ENCODE data around the gene PTPMT1.
"Not testable (repeated sequence)": the region's sequence is repeated elsewhere in the genome, so short reads cannot be mapped to it uniquely, and the experiment has no call there.

The PTPMT1 gene

GRCh38 chr11:47532597-47533213, 32.7 kb upstream of the PTPMT1 start:
- H3K4me1 ChIP-seq (ENCODE audit: control insufficient read depth, insufficient read depth, low read length) = peaks cover 7% of the 10 kb centered on the region
- no peak overlapping the region for H3K9ac ChIP-seq (ENCODE audit: low read length)
- H3K36me3 ChIP-seq (ENCODE audit: control insufficient read depth, insufficient read depth, low read length) = no peaks in the 10 kb centered on the region
- no peaks in the 10 kb centered on the region for H3K27me3 ChIP-seq (ENCODE audit: control insufficient read depth, insufficient read depth, low read length)
- H3K4me3 ChIP-seq (ENCODE audit: low read length) = no peak overlapping the region
- H3K9me3 ChIP-seq (ENCODE audit: control insufficient read depth, low read length) = no peaks in the 10 kb centered on the region

GRCh38 chr11:47533690-47534151, 31.7 kb upstream of the PTPMT1 start:
- Histone ChIP-seq H3K4me1 (ENCODE audit: control insufficient read depth, insufficient read depth, low read length) (peaks cover 7% of the 10 kb centered on the region), H3K9me3 (ENCODE audit: control insufficient read depth, low read length) (no peaks in the 10 kb centered on the region), H3K36me3 (ENCODE audit: control insufficient read depth, insufficient read depth, low read length) (no peaks in the 10 kb centered on the region), H3K27me3 (ENCODE audit: control insufficient read depth, insufficient read depth, low read length) (no peaks in the 10 kb centered on the region), H3K9ac (ENCODE audit: low read length) (no peak overlapping the region), H3K4me3 (ENCODE audit: low read length) (no peak overlapping the region)

GRCh38 chr11:47534704-47535251, 30.6 kb upstream of the PTPMT1 start:
- Histone ChIP-seq H3K9ac (ENCODE audit: low read length) (no peak overlapping the region), H3K4me1 (ENCODE audit: control insufficient read depth, insufficient read depth, low read length) (peaks cover 14% of the 10 kb centered on the region), H3K36me3 (ENCODE audit: control insufficient read depth, insufficient read depth, low read length) (no peaks in the 10 kb centered on the region), H3K27me3 (ENCODE audit: control insufficient read depth, insufficient read depth, low read length) (no peaks in the 10 kb centered on the region), H3K4me3 (ENCODE audit: low read length) (no peak overlapping the region), H3K9me3 (ENCODE audit: control insufficient read depth, low read length) (no peaks in the 10 kb centered on the region)

GRCh38 chr11:47536915-47537314, 28.5 kb upstream of the PTPMT1 start:
- Histone ChIP-seq H3K4me3 (ENCODE audit: low read length) (no peak overlapping the region), H3K36me3 (ENCODE audit: control insufficient read depth, insufficient read depth, low read length) (no peaks in the 10 kb centered on the region), H3K27me3 (ENCODE audit: control insufficient read depth, insufficient read depth, low read length) (no peaks in the 10 kb centered on the region), H3K4me1 (ENCODE audit: control insufficient read depth, insufficient read depth, low read length) (peaks cover 16% of the 10 kb centered on the region), H3K9me3 (ENCODE audit: control insufficient read depth, low read length) (no peaks in the 10 kb centered on the region), H3K9ac (ENCODE audit: low read length) (no peak overlapping the region)

- no peaks in the 10 kb centered on the region for H3K9me3 ChIP-seq (ENCODE audit: control insufficient read depth, low read length)
- H3K36me3 ChIP-seq (ENCODE audit: control insufficient read depth, insufficient read depth, low read length) = no peaks in the 10 kb centered on the region
- no peak overlapping the region for H3K4me3 ChIP-seq (ENCODE audit: low read length)
- H3K4me1 ChIP-seq (ENCODE audit: control insufficient read depth, insufficient read depth, low read length) = peaks cover 16% of the 10 kb centered on the region
- no peak overlapping the region for H3K9ac ChIP-seq (ENCODE audit: low read length)
- no peaks in the 10 kb centered on the region for H3K27me3 ChIP-seq (ENCODE audit: control insufficient read depth, insufficient read depth, low read length)
Measured at GRCh38 chr11:47538741-47539565, 26.4 kb upstream of the PTPMT1 start.

DNA sequence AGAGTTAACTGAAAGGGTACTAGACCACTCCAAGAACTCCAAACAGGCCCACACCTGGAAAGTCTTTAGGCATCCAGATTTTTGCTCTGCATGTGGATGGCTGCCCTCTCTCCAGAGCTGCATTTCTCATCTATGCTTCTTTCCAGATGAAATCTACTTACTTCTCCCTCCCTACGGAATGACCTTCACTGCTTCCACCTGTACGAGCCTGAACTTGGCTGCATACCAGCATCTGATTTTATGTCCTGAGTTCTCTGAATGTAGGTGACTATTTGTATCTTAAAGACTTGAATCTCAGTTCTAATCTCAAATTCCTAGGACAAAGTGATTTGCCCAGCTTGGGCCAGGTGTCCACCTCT, 25.7 kb upstream of the PTPMT1 start:
- peaks cover 16% of the 10 kb centered on the region for H3K4me1 ChIP-seq (ENCODE audit: control insufficient read depth, insufficient read depth, low read length)
- H3K9ac ChIP-seq (ENCODE audit: low read length) = no peak overlapping the region
- H3K36me3 ChIP-seq (ENCODE audit: control insufficient read depth, insufficient read depth, low read length) = no peaks in the 10 kb centered on the region
- H3K4me3 ChIP-seq (ENCODE audit: low read length) = no peak overlapping the region
- H3K9me3 ChIP-seq (ENCODE audit: control insufficient read depth, low read length) = no peaks in the 10 kb centered on the region
- no peaks in the 10 kb centered on the region for H3K27me3 ChIP-seq (ENCODE audit: control insufficient read depth, insufficient read depth, low read length)

DNA sequence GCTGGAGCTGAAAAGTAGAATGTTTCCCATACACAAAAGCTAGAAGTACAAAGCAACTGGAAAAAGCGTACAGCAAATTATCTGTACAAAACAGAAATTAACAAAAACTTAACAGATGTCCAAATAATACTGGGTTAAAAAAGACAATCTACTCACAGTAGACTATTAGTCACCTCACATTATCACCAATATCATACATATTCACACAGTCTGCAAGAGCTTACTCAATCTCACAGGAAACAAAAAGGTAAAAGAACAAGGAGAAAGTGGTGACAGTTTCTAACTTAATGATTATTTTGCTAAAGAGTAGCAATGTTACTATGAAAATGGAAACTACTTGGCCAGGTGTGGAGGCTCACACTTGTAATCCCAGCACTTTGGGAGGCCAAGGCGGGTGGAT, 24.3 kb upstream of the PTPMT1 start:
- Histone ChIP-seq H3K9ac (ENCODE audit: low read length) (no peak overlapping the region), H3K27me3 (ENCODE audit: control insufficient read depth, insufficient read depth, low read length) (no peaks in the 10 kb centered on the region), H3K36me3 (ENCODE audit: control insufficient read depth, insufficient read depth, low read length) (no peaks in the 10 kb centered on the region), H3K9me3 (ENCODE audit: control insufficient read depth, low read length) (no peaks in the 10 kb centered on the region), H3K4me1 (ENCODE audit: control insufficient read depth, insufficient read depth, low read length) (peaks cover 16% of the 10 kb centered on the region), H3K4me3 (ENCODE audit: low read length) (no peak overlapping the region)

GRCh38 chr11:47545298-47545697, 20.1 kb upstream of the PTPMT1 start:
- no peaks in the 10 kb centered on the region for H3K27me3 ChIP-seq (ENCODE audit: control insufficient read depth, insufficient read depth, low read length)
- no peaks in the 10 kb centered on the region for H3K36me3 ChIP-seq (ENCODE audit: control insufficient read depth, insufficient read depth, low read length)
- peaks cover 4% of the 10 kb centered on the region for H3K4me1 ChIP-seq (ENCODE audit: control insufficient read depth, insufficient read depth, low read length)
- H3K9ac ChIP-seq (ENCODE audit: low read length) = no peak overlapping the region
- H3K4me3 ChIP-seq (ENCODE audit: low read length) = no peak overlapping the region
- H3K9me3 ChIP-seq (ENCODE audit: control insufficient read depth, low read length) = no peaks in the 10 kb centered on the region

- H3K4me1 ChIP-seq (ENCODE audit: control insufficient read depth, insufficient read depth, low read length); H3K4me3 ChIP-seq (ENCODE audit: low read length); H3K36me3 ChIP-seq (ENCODE audit: control insufficient read depth, insufficient read depth, low read length); H3K27me3 ChIP-seq (ENCODE audit: control insufficient read depth, insufficient read depth, low read length); H3K9ac ChIP-seq (ENCODE audit: low read length); H3K9me3 ChIP-seq (ENCODE audit: control insufficient read depth, low read length): not testable (repeated sequence)
Measured at GRCh38 chr11:47546274-47546673, 19.1 kb upstream of the PTPMT1 start.

GRCh38 chr11:47550288-47551047, 14.9 kb upstream of the PTPMT1 start:
- Histone ChIP-seq H3K36me3 (ENCODE audit: control insufficient read depth, insufficient read depth, low read length) (no peaks in the 10 kb centered on the region), H3K4me1 (ENCODE audit: control insufficient read depth, insufficient read depth, low read length) (peaks cover 11% of the 10 kb centered on the region), H3K27me3 (ENCODE audit: control insufficient read depth, insufficient read depth, low read length) (no peaks in the 10 kb centered on the region), H3K9ac (ENCODE audit: low read length) (no peak overlapping the region), H3K9me3 (ENCODE audit: control insufficient read depth, low read length) (no peaks in the 10 kb centered on the region), H3K4me3 (ENCODE audit: low read length) (no peak overlapping the region)

DNA sequence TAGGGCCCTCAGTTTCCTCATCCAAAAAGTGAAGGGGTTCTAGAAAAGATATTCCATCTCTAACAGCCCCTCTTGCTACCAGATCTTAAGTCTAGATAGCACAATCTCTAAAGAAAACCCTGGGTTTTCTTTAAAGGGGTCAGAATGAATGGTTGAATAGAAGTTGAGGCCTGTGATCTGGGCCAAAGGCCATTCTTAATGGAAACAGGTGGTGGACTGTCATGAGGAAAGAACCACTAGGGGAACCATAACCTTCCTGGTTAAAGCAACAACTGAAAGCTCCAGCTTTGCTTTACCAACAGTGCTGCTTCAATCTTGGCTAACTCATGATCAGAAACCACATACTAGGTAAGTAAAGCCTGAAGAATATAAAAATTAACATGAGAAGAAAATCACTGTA, 14.3 kb upstream of the PTPMT1 start:
- Histone ChIP-seq H3K27me3 (ENCODE audit: control insufficient read depth, insufficient read depth, low read length) (no peaks in the 10 kb centered on the region), H3K4me1 (ENCODE audit: control insufficient read depth, insufficient read depth, low read length) (peaks cover 11% of the 10 kb centered on the region), H3K36me3 (ENCODE audit: control insufficient read depth, insufficient read depth, low read length) (no peaks in the 10 kb centered on the region), H3K9me3 (ENCODE audit: control insufficient read depth, low read length) (no peaks in the 10 kb centered on the region), H3K4me3 (ENCODE audit: low read length) (no peak overlapping the region), H3K9ac (ENCODE audit: low read length) (no peak overlapping the region)

- Histone ChIP-seq H3K27me3 (ENCODE audit: control insufficient read depth, insufficient read depth, low read length) (no peaks in the 10 kb centered on the region), H3K9me3 (ENCODE audit: control insufficient read depth, low read length) (no peaks in the 10 kb centered on the region), H3K9ac (ENCODE audit: low read length) (peak overlapping the region; percentile 97), H3K4me3 (ENCODE audit: low read length) (peak overlapping the region; percentile 100), H3K4me1 (ENCODE audit: control insufficient read depth, insufficient read depth, low read length) (peaks cover 11% of the 10 kb centered on the region), H3K36me3 (ENCODE audit: control insufficient read depth, insufficient read depth, low read length) (no peaks in the 10 kb centered on the region)
Measured at GRCh38 chr11:47552056-47552565, 13.3 kb upstream of the PTPMT1 start.

Measured in mucosa of stomach (tissue), 1 donor.